ENCODE data around the gene KNL1. TPM values are rescaled to one million over a fixed set of nuclear protein-coding genes. Genes with fewer than 3 reads are reported as not detected.

KNL1 gene
- total and polyA plus RNA-seq, 10 of the 15 experiments (the other 5 are each of a cell fraction or from before 2014, with no cell fraction given) = 10.9 to 55.5 (median 28.4) TPM

DNA sequence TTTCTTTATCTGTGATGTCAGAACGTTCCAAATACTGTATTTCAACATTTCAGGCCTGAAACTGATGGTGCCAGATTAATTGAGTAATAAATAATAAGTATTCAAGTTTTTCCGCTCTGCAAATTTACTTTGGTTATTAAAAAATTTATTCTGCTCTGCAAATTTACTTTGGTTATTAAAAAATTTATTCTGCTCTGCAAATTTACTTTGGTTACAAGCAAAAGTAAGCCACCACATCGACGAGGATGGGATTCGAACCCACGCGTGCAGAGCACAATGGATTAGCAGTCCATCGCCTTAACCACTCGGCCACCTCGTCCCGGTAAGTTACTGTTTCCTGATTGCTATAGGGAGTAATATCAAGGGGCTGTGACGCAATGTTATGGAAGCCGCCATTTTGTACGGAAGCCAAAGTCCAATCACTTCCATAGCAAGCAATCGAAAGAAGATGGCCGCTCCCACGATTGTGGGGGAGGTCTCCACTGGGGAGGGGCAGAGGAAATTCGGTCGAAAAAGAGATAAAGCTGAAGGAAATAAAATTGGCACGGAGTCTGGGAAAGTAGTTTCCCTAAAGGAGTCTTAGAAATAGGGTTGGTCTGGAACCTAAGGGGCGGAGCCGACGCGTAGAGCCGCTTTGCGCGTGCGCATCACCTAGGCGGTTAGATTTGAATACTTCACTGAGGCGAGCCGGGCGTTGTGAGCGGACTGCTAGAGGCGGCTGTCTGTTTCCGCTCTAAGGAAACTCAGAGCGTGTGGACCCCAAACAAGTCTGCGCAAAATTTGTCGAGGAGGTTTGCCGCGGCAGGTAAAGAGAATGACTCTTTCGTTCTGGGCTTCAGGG lies at the start of gene KNL1 (continued):
- no peak for TF ChIP-seq ZNF592 (IDR thresholded peaks at IDR 0.05)
- TF ChIP-seq TCF7 (IDR thresholded peaks at IDR 0.05; ENCODE audit: borderline replicate concordance) = no peak
- no peak for TF ChIP-seq FOXK2 (IDR thresholded peaks at IDR 0.05)
- TF ChIP-seq NFIC (IDR thresholded peaks at IDR 0.05; ENCODE audit: low read depth, low read length) = peak; percentile 61; the same call in 1 of the 2 replicates
- TF ChIP-seq TAF1 (IDR thresholded peaks at IDR 0.05; ENCODE audit: borderline replicate concordance, low read depth, low read length) = peak; percentile 59; the same call in 1 of the 2 replicates
- TF ChIP-seq, protein P1, sequence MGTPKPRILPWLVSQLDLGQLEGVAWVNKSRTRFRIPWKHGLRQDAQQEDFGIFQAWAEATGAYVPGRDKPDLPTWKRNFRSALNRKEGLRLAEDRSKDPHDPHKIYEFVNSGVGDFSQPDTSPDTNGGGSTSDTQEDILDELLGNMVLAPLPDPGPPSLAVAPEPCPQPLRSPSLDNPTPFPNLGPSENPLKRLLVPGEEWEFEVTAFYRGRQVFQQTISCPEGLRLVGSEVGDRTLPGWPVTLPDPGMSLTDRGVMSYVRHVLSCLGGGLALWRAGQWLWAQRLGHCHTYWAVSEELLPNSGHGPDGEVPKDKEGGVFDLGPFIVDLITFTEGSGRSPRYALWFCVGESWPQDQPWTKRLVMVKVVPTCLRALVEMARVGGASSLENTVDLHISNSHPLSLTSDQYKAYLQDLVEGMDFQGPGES (IDR thresholded peaks at IDR 0.05) = 0 out of 2 replicates have a peak, but pooled peaks have one; percentile 59
- peak; percentile 56 for TF ChIP-seq PKNOX1 (IDR thresholded peaks at IDR 0.05)
- TF ChIP-seq, protein P2, sequence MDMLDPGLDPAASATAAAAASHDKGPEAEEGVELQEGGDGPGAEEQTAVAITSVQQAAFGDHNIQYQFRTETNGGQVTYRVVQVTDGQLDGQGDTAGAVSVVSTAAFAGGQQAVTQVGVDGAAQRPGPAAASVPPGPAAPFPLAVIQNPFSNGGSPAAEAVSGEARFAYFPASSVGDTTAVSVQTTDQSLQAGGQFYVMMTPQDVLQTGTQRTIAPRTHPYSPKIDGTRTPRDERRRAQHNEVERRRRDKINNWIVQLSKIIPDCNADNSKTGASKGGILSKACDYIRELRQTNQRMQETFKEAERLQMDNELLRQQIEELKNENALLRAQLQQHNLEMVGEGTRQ (IDR thresholded peaks at IDR 0.05; ENCODE audit: borderline replicate concordance, low read depth, low read length) = no peak
- TF ChIP-seq EZH2 (IDR thresholded peaks at IDR 0.05; ENCODE audit: borderline replicate concordance, control insufficient read depth, low read depth, low read length) = no peak
- no peak for TF ChIP-seq FOS (IDR thresholded peaks at IDR 0.05; ENCODE audit: borderline replicate concordance, extremely low read depth, insufficient read length)
- TF ChIP-seq, protein P3, sequence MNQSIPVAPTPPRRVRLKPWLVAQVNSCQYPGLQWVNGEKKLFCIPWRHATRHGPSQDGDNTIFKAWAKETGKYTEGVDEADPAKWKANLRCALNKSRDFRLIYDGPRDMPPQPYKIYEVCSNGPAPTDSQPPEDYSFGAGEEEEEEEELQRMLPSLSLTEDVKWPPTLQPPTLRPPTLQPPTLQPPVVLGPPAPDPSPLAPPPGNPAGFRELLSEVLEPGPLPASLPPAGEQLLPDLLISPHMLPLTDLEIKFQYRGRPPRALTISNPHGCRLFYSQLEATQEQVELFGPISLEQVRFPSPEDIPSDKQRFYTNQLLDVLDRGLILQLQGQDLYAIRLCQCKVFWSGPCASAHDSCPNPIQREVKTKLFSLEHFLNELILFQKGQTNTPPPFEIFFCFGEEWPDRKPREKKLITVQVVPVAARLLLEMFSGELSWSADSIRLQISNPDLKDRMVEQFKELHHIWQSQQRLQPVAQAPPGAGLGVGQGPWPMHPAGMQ (IDR thresholded peaks at IDR 0.05; ENCODE audit: borderline replicate concordance) = no peak
- TF ChIP-seq PAX8 (IDR thresholded peaks at IDR 0.05) = no peak
- TF ChIP-seq POLR2AphosphoS5 (IDR thresholded peaks at IDR 0.05; ENCODE audit: low read length) = peak; percentile 60; the same call in 1 of the 2 replicates
- TF ChIP-seq CHD1 (IDR thresholded peaks at IDR 0.05; ENCODE audit: low read depth, low read length) = no peak
- TF ChIP-seq KLF5 (IDR thresholded peaks at IDR 0.05; ENCODE audit: partially characterized antibody) = peak; percentile 86
- TF ChIP-seq ZSCAN29 (IDR thresholded peaks at IDR 0.05) = peak; percentile 91
- TF ChIP-seq RB1 (IDR thresholded peaks at IDR 0.05; ENCODE audit: borderline replicate concordance) = peak; percentile 23; the same call in 1 of the 2 replicates
- no peak for TF ChIP-seq SMAD1 (IDR thresholded peaks at IDR 0.05; ENCODE audit: low read depth, partially characterized antibody)
- 0 out of 3 replicates have a peak, but pooled peaks of 1 of the 2 experiments have one; percentile 13 for TF ChIP-seq EGR1 (IDR thresholded peaks at IDR 0.05; ENCODE audit: borderline replicate concordance in 1 of 2, low read depth in 2 of 2, low read length in 2 of 2)
- TF ChIP-seq ESRRA (IDR thresholded peaks at IDR 0.05; ENCODE audit: low read length) = no peak
- no peak for TF ChIP-seq SUPT20H (IDR thresholded peaks at IDR 0.05; ENCODE audit: borderline replicate concordance, control insufficient read depth, low read depth, low read length)

All from GM12878 (cell line).